ENCODE measurements around the gene KDM4E.

GRCh38 chr11:95072948-95073347 is 47.9 kb downstream of the KDM4E start:
- TF ChIP-seq POLR2A (IDR thresholded peaks at IDR 0.05) = no peak
- no peak for TF ChIP-seq CTCF (IDR thresholded peaks at IDR 0.05)
